Psoas muscle (tissue), 8 donors: ENCODE measurements around the gene DHRS1. TPM values are rescaled to one million over a fixed set of nuclear protein-coding genes. Genes with fewer than 3 reads are reported as not detected.

ENCODE experiments used
- ATAC-seq, 4 donors: fragments of 200-7000 bp; cut with Tn5 transposase; one replicate each; pipeline ENCODE4 v1.9.1; 2020; ENCODE audit warnings: moderate library complexity in 3 of 4, mild to moderate bottlenecking in 2 of 4
- DNase-seq, 2 donors: peaks; one replicate each; pipeline ENCODE4 v3.0.0-alpha.2; 2020
- H3K27ac ChIP-seq: fragments of 200-600 bp; one replicate; pipeline ENCODE4 v1.8.0; 2022
- H3K27me3 ChIP-seq, 3 donors: fragments of 200-600 bp in 1 of 3; one replicate each; pipeline versions ENCODE4 v1.6.1 to v1.8.0; 2013 to 2022; ENCODE audit warnings: low read length in 2 of 3, mild to moderate bottlenecking in 2 of 3, moderate library complexity in 1 of 3; ENCODE audit not compliant: insufficient read depth in 3 of 3
- H3K36me3 ChIP-seq, 2 donors: fragments of 200-600 bp in 1 of 2; one replicate each; pipeline versions ENCODE4 v1.6.1 to v1.8.0; 2013 to 2022; ENCODE audit warnings: low read depth in 1 of 2, mild to moderate bottlenecking in 1 of 2, moderate library complexity in 1 of 2; ENCODE audit not compliant: insufficient read depth in 1 of 2
- H3K4me1 ChIP-seq: fragments of 200-600 bp; one replicate; pipeline ENCODE4 v1.8.0; 2022
- H3K4me3 ChIP-seq: fragments of 200-600 bp; one replicate; pipeline ENCODE4 v1.8.0; 2022; ENCODE audit warnings: mild to moderate bottlenecking
- H3K9me3 ChIP-seq: fragments of 200-600 bp; one replicate; pipeline ENCODE4 v1.8.0; 2022
- CTCF ChIP-seq: fragments of 200-600 bp; IDR thresholded peaks from one replicate; pipeline ENCODE4 v1.8.0; 2022; ENCODE audit warnings: antibody characterized with exemption
- WGBS, 3 donors: extraction: QIAGEN DNeasy Blood & Tissue Kit; methylation state at CpG; one replicate each; pipeline versions ENCODE4 v1.1.6 to v1.1.7; 2013; 5-methylcytosine and 5-hydroxymethylcytosine counted together
- intact Hi-C, 2 donors: fragments of 100-400 bp; cut with DNase I; formaldehyde crosslinking; loops; one replicate each; pipeline versions ENCODE4 v1.11.0 to v1.14.2; 2022
- polyA plus RNA-seq, 3 donors: library from polyadenylated mRNA; stranded (reverse); fragments of 200-250 nt; gene quantifications; one replicate each; pipeline ENCODE4 v1.2.3, GENCODE V29; 2013
- total RNA-seq, 4 donors: library from RNA; stranded (reverse); fragmentation: NEBNext Ultra II Directional in 2 of 4; extraction: Animal tissue kit (Norgen Biotek cat#: 25700) in 2 of 4; gene quantifications; one replicate each; pipeline versions ENCODE4 v1.2.1 to v1.2.4, GENCODE V29; 2021 to 2023
- donor health status: healthy with polysubstance abuse.
- donor health status: DM: no; HTN: no; CAD: no; lungs with moderate emphysema.
- donor health status: Bipolar disorder and iron deficiency.
- donor health status: healthy.
- donor health status: DM: yes; HTN: yes; CAD: no.
- donor health status: DM: no; HTN: no; CAD: no.
- donor health status: DM: no; HTN: no; CAD: no.
- donor health status: DM: yes; HTN: yes; CAD: no.

Gene DHRS1
- total and polyA plus RNA-seq, 7 donors = 1.5 to 6.4 (median 3.1) TPM

- DNase-seq = no peak
- no peak overlapping the region for H3K4me3 ChIP-seq
- peaks cover 0 to 60% (median 9%) of the 10 kb centered on the region in 3 donors for H3K27me3 ChIP-seq
- peaks cover 5% of the 10 kb centered on the region for H3K4me1 ChIP-seq
- TF ChIP-seq CTCF = no peak
- intact Hi-C loops = no loop called here
- ATAC-seq = no peak
- no peak overlapping the region for H3K27ac ChIP-seq
- WGBS, 3 donors = 89 to 92% (median 91%) methylated on average over 8 of the region's 8 CpGs
- H3K9me3 ChIP-seq = no peaks in the 10 kb centered on the region
- no peaks in the 10 kb centered on the region for H3K36me3 ChIP-seq
Measured at GRCh38 chr14:24337824-24338175, 38.2 kb upstream of the DHRS1 start.

- H3K4me1 ChIP-seq = peaks cover 9% of the 10 kb centered on the region
- no peaks in the 10 kb centered on the region for H3K36me3 ChIP-seq
- H3K27ac ChIP-seq = no peak overlapping the region
- ATAC-seq (no peak), DNase-seq (no peak)
- WGBS, 3 donors = 80 to 88% (median 87%) methylated on average over 7 of the region's 7 CpGs
- no peak for TF ChIP-seq CTCF
- no peaks in the 10 kb centered on the region for H3K9me3 ChIP-seq
- no peak overlapping the region for H3K4me3 ChIP-seq
- H3K27me3 ChIP-seq = peaks cover 0 to 60% (median 9%) of the 10 kb centered on the region in 3 donors
- intact Hi-C loops = no loop called here
Measured at GRCh38 chr14:24337144-24337823, 37.7 kb upstream of the DHRS1 start.

DNA sequence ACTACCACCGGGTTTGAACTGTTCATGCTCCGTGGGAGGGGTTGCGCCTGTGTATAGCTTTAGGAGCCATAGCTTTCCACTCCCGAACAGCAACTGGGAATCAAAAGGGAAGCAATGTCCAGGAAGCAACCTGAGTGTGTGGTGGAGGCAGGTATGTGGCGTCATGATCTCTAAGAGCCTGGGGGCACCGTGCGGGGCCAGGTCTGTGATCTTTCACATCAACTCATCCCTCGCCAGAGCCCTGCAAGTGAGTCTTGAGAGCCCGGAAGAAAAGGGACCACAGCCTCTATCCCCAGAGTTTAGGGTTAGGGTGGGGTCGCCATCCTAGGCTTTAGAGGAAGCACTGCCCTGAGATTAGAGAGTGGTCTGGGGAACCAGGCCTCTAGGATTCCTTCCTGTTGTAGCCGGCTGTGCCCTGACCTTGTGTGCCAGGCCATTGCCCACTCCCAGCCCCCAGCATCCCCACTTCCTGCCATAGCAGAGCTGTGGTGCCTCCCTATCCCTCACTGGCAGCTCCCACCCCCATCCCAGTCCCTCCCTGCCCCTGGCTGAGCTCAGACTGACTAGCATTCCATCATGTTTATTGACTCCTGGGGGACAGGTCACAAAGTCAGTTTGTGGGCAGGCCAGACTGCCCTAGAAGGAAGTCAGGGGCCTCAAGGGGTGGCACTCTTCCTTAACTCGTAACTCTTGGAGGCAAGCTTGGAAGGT is 36.0 kb upstream of the DHRS1 start:
- Histone ChIP-seq H3K9me3 (no peaks in the 10 kb centered on the region), H3K27me3 (peaks cover 0 to 53% (median 9%) of the 10 kb centered on the region in 3 donors), H3K36me3 (no peaks in the 10 kb centered on the region), H3K4me3 (peak overlapping the region; percentile 65), H3K27ac (peak overlapping the region; percentile 71), H3K4me1 (peaks cover 10% of the 10 kb centered on the region)
- DNase-seq (no peak), ATAC-seq (no peak)
- intact Hi-C loops = no loop called here
- no peak for TF ChIP-seq CTCF
- WGBS, 3 donors = 63 to 70% (median 69%) methylated on average over 12 of the region's 12 CpGs

GRCh38 chr14:24334431-24335291 is 35.1 kb upstream of the DHRS1 start, which contains the start of gene ADCY4:
Gene ADCY4, minus strand, starts transcription at chr14:24335071. Its CDS starts 419 bp downstream, at chr14:24334652.
- WGBS, 3 donors = 1 to 4% (median 3%) methylated on average over 55 to 65 of the region's 65 CpGs
- intact Hi-C loops = no loop called here
- Histone ChIP-seq H3K9me3 (no peaks in the 10 kb centered on the region), H3K27me3 (peaks cover 0 to 46% (median 6%) of the 10 kb centered on the region in 3 donors), H3K4me3 (peak within 1 kb of the TSS; percentile 65), H3K27ac (peak within 1 kb of the TSS; percentile 71), H3K4me1 (peaks cover 10% of the 10 kb centered on the region), H3K36me3 (no peaks in the 10 kb centered on the region)
- no peak for TF ChIP-seq CTCF
- DNase-seq = peak; percentile 51 to 68
- peak in 2 of 4 donors; percentile 14 to 29 for ATAC-seq
